GM20431 (cell line): ENCODE data around the gene CCK.

Experiments used
- in situ Hi-C: fragments of 300-500 bp; cut with MseI, MboI; formaldehyde crosslinking; loops from one replicate; pipeline ENCODE4 v1.15.0; 2020; ENCODE audit warnings: low sequenced_read_pairs; ENCODE audit not compliant: unreplicated experiment

The CCK gene

GRCh38 chr3:42270561-42270960 lies 4.6 kb upstream of the CCK start:
- in situ Hi-C loops = no loop called here

DNA sequence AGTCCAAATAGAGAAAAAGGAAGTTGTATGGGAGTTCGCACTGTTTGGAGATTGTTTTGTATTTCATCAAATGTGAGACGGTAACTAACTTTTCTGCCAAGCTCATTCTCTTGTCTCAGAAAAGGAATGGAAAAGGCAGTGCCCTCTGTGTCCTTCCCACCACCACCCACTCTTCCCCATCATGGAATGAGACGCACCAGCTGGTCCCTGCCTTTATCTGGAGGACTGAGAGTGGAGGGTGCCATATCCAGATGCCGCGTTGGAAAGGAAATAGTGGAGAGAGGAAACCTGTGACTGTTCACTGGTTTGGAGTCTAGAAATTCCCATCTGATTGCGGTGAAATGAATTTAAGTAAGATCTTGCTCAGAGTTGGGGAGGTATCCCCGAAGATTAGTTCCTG lies 3.7 kb upstream of the CCK start:
- in situ Hi-C loops = no loop called here

DNA sequence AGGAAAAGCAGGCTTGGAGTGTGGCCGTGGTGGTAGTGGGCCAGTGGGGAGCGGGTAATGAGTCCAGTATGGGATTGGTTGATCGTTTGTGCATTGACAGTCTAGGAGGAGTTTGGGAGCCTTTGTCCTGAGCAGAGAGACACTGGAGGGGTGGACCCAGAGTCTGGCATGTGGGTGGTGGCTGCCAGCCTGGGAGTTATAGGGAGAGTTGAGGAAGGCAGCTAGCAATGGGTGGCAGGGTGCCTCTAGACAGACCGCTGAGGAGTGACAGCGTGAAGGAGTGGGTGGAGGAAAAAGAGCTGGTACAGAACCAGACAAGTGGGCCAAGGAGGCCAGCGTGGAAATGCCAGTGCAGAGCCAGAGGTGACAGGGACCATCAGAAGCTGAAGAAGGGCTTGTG lies 1.9 kb upstream of the CCK start:
- in situ Hi-C loops = no loop called here

DNA sequence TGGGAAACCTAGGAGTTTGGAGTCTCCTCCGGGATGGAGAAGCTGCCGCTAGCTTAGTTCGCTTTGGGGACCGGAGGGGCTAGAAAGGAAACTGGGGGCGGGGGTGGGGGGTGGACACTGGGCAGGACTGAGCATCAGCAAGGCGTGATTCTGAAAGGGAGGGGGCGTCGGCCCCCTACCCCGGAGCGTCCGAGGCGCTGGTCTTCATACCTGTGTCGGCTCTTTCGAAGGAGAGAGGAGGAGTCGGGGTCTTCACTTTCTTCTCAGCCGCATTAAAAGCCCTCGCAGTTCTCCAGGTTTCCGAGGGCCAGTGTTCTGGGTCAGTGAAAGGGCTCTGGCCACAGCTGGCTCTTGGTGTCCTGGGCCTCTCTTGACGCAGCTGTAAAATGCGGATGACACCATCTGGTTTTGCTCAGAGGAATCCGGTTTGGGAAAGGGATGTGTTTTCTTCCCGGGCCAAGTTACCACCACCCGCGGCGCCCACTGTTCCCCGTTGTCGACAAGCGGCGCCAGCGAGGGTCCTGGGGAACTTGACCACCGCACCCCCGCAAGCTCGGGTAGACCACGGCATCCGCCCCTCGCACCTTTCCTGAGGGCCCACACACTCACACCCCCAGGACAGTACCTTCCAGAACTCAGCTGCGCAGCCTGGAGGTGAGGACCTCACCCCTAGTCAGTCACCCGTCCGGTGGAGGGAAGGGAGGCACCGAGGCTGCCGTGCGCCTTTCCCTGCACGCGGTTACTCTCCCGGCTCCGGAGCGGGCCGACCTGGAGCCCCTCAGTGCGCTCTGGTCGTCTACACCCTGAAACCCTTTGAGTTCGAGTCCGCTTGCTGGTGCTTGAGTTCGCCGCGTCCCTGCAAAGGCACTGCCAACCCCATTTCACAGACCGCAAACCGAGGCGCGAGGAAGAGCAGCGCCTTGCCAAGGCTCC lies 660 bp downstream of the CCK start:
- in situ Hi-C loops = no loop called here

- in situ Hi-C loops = no loop called here
Measured at GRCh38 chr3:42264399-42265058, 1.5 kb downstream of the CCK start.

GRCh38 chr3:42263354-42264346 lies 2.3 kb downstream of the CCK start:
- in situ Hi-C loops = no loop called here

DNA sequence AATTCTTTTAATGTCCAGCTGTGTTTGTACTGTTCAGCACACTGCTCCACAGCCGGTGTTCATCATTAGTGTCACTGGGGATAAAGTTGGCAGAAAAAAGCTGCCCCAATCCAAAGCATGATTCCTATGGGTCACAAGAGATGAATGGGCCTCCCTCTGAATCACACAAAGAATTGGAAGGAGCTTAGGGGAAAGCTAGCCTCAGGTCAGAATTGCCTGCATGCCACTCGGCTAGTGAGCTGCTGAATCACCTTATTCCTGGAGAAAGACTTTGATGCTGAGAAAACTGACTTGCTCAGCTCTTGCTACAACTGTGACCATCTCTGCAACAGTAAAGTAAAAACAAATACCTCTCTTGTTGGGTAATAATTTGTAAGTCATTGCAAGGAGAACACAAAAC lies 3.5 kb downstream of the CCK start:
- in situ Hi-C loops = no loop called here

GRCh38 chr3:42257007-42257406 lies 9.0 kb downstream of the CCK start:
- in situ Hi-C loops = loop anchor here (10.0 kb wide), 1 partner anchor 278 kb away; no protein-coding TSS in a partner anchor

GRCh38 chr3:42256135-42256819 lies 9.7 kb downstream of the CCK start:
- in situ Hi-C loops = loop anchor here (10.0 kb wide), 1 partner anchor 279 kb away; no protein-coding TSS in a partner anchor

DNA sequence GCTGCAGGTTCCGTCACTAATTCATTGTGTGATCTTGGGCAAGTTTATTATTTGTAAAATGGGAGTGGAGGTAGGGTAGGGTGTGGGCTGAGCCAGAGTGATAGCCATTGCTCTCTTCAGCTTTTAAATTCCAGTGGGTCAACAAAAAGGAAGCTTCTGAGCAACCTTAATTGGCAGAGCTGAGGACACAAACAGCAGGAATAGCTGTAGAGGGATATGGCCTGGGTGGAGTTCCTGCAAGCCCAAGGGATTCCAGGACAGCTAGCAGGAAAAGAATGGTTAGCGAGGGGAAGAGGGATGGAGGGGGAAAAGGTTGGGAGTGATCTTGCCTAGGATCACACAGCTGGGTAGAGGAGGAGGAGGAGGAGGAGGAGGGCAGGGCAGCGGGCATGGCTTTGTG lies 11.4 kb downstream of the CCK start:
- in situ Hi-C loops = loop anchor here (10.0 kb wide), 1 partner anchor 280 kb away; no protein-coding TSS in a partner anchor

DNA sequence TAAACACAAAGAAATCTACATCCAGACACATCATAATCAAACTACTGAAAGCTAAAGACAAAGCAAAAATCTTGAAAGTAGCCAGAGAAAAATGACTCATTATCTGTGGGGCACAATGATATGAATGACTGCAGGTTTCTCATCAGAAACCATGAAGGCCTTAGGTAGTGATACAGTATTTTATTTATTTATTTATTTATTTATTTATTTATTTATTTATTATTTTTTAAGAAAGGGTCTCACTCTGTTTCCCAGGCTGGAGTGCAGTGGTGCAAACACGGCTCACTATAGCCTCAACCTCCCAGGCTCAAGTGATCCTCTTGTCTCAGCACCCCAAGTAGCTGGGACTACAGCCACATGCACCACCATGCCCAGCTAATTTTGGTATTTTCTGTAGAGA lies 15.2 kb downstream of the CCK start:
- in situ Hi-C loops = loop anchor here (10.0 kb wide), 1 partner anchor 284 kb away; no protein-coding TSS in a partner anchor

GRCh38 chr3:42247576-42248027 lies 18.4 kb downstream of the CCK start:
- in situ Hi-C loops = loop anchor here (10.0 to 25.0 kb wide), 2 partner anchors 187 to 360 kb away; no protein-coding TSS in a partner anchor

DNA sequence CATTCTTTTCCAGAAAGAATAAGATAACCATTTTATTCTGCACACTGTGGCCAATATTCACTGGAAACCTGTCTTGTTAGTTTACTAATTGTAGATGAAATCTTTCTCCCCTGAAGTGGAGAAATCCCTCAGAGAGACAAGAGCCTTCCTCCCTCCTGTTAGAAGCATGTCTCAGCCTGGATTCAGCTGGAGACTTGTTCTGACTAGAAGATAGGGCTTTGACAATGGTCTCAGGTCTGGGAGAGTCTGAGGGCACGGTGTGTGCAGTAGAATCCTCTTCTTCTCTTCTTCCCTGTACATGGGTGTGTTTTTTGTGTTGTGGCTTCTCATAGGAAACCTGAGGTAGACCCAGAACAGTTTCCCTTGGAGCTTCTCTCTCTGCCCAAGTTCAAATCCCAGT lies 19.9 kb downstream of the CCK start:
- in situ Hi-C loops = loop anchor here (10.0 to 25.0 kb wide), 2 partner anchors 189 to 359 kb away; no protein-coding TSS in a partner anchor

DNA sequence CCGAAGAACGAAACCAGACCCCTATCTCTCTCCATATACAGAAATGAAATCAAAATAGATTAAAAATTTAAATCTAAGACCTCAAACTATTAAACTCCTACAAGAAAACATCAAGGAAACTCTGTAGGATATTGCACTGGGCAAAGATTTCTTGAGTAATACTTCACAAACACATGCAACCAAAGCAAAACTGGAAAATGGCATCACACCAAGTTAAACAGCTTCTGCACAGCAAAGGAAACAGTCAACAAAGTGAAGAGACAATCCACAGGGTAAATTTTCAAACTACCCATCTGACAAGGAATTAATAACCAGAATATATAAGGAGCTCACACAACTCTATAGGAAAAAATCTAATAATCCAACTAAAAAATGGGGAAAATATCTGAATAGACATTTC lies 29.4 kb downstream of the CCK start:
- in situ Hi-C loops = loop anchor here (25.0 kb wide), 1 partner anchor 349 kb away; no protein-coding TSS in a partner anchor

DNA sequence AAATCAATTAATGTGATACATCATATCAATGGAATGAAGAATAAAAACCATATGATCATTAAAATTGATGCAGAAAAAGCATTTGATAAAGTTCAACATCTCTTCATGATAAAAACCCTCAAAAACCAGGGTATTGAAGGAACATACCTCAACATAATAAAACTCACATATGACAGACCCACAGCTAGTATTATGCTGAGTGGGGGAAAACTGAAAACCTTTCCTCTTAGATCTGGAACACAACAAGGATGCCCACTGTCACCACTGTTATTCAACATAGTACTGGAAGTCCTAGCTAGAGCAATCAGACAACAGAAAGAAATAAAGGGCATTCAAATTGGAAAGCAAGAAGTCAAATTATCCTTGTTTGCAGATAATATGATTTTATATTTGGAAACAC lies 30.5 kb downstream of the CCK start:
- in situ Hi-C loops = loop anchor here (25.0 kb wide), 1 partner anchor 348 kb away; no protein-coding TSS in a partner anchor

- in situ Hi-C loops = loop anchor here (25.0 kb wide), 1 partner anchor 344 kb away; no protein-coding TSS in a partner anchor
Measured at GRCh38 chr3:42230860-42231259, 35.1 kb downstream of the CCK start.

- in situ Hi-C loops = loop anchor here (10.0 to 25.0 kb wide), 2 partner anchors 115 to 343 kb away; no protein-coding TSS in a partner anchor
Measured at GRCh38 chr3:42229942-42230688, 35.9 kb downstream of the CCK start.
